Central memory CD8-positive, alpha-beta T cell (primary cell): ENCODE results near the gene CCSER2.

Experiments
- ATAC-seq: fragments of 150-1000 bp; cut with Tn5 transposase; replicated peaks from 2 replicates; pipeline ENCODE4 v1.10.0; 2022; ENCODE audit warnings: mild to moderate bottlenecking, moderate FRiP score, moderate number of reproducible peaks; ENCODE audit not compliant: poor library complexity, severe bottlenecking; ENCODE audit errors: extremely low read depth
- DNase-seq, 2 donors: peaks; one replicate each; pipeline ENCODE4 v3.0.0; 2021; ENCODE audit warnings: low spot score in 2 of 2
- H3K27ac Mint-ChIP-seq: one replicate; pipeline ENCODE4 v1.8.0; 2022; ENCODE audit warnings: low read depth, mild to moderate bottlenecking, moderate library complexity, mixed read lengths
- H3K27me3 Mint-ChIP-seq: one replicate; pipeline ENCODE4 v1.8.0; 2022; ENCODE audit warnings: mixed read lengths
- H3K36me3 Mint-ChIP-seq: one replicate; pipeline ENCODE4 v1.8.0; 2022; ENCODE audit warnings: mild to moderate bottlenecking, moderate library complexity, mixed read lengths; ENCODE audit not compliant: insufficient read depth
- H3K4me1 Mint-ChIP-seq: one replicate; pipeline ENCODE4 v1.8.0; 2022; ENCODE audit warnings: mixed read lengths
- H3K4me3 Mint-ChIP-seq: one replicate; pipeline ENCODE4 v1.8.0; 2022; ENCODE audit warnings: mild to moderate bottlenecking, moderate library complexity, mixed read lengths
- H3K9me3 Mint-ChIP-seq: one replicate; pipeline ENCODE4 v1.8.0; 2022; ENCODE audit warnings: mixed read lengths

CCSER2 gene

GRCh38 chr10:84540617-84541288 lies 212.4 kb downstream of the CCSER2 start:
- Mint-ChIP-seq H3K9me3 (no peaks in the 10 kb centered on the region), H3K36me3 (peaks cover 2% of the 10 kb centered on the region), H3K4me3 (peak overlapping the region; percentile 66), H3K27me3 (peaks cover 39% of the 10 kb centered on the region), H3K27ac (no peak overlapping the region), H3K4me1 (peaks cover 12% of the 10 kb centered on the region)
- peak; percentile 61 for ATAC-seq
- peak; percentile 44 to 53 for DNase-seq

DNA sequence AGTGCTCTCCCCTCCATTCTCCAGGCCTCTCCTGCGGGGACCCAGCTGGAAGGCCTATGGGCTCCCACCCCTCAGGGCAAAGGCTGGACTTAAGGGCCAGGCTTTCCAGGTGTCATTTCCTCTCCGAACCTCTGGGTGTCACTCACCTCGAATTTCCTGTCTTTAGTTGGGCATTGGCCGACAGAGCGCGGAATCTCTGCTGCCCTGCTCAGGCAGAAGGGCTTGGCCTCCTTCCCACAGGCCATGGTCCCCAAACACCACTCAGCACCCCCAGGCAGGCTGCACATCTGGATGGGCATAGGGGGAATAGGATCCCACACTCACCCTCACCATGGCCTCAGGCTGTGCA lies 212.9 kb downstream of the CCSER2 start:
- Mint-ChIP-seq H3K27me3 (peaks cover 39% of the 10 kb centered on the region), H3K4me3 (peak overlapping the region; percentile 66), H3K27ac (no peak overlapping the region), H3K4me1 (peaks cover 12% of the 10 kb centered on the region), H3K36me3 (peaks cover 2% of the 10 kb centered on the region), H3K9me3 (no peaks in the 10 kb centered on the region)
- DNase-seq (no peak), ATAC-seq (no peak)

DNA sequence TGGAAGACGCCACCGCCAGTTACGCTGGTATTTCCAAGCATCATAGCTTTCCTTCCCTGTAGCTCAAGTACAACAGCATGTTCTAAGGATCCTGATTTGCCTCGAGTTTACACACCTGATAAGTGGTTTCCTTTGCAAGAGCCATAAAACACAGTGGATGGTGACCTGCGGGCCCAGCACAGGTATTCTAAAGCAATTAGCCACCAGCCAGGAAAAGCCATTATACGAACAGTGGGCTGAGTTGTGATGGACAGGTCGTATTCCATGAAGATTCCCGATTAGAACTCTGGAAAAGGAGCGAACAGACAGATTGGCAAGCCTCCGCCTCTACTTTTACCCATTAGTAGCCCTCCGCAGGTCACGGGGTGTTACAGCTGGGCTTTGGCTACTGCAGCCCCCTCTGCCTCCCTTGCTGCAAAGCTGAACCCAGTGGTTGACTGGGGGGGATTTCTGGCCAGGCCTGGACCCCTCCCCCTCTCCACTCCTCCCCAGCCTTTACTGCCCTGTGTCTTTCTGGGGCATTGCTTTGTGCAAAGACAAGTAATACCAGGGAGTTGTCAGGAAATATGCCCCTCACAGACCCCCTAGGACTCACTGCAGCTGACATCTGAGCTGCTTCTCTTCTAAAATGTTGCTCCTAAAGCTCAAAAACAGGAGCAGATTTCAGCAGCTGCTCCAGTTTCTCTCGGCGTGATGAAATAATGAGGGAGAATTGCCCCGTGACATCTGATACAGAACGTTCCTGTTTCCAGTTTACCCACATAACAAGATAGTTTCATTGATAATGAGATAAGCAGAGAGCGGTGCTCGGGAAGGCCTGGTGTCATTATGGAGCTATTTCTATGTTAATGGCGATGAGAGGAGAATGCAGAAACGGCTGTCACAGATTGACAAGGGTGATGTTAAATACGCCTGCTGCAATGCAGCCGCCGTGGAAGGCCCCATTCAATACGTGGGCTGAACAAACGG lies 214.4 kb downstream of the CCSER2 start:
- H3K36me3 Mint-ChIP-seq = peaks cover 2% of the 10 kb centered on the region
- no peak for DNase-seq
- peaks cover 6% of the 10 kb centered on the region for H3K4me1 Mint-ChIP-seq
- peaks cover 39% of the 10 kb centered on the region for H3K27me3 Mint-ChIP-seq
- H3K4me3 Mint-ChIP-seq = no peak overlapping the region
- no peak for ATAC-seq
- H3K27ac Mint-ChIP-seq = no peak overlapping the region
- H3K9me3 Mint-ChIP-seq = no peaks in the 10 kb centered on the region

- Mint-ChIP-seq H3K4me3 (no peak overlapping the region), H3K9me3 (no peaks in the 10 kb centered on the region), H3K27ac (no peak overlapping the region), H3K4me1 (peaks cover 6% of the 10 kb centered on the region), H3K36me3 (peaks cover 2% of the 10 kb centered on the region), H3K27me3 (peaks cover 38% of the 10 kb centered on the region)
- no peak for DNase-seq
- no peak for ATAC-seq
Observed at GRCh38 chr10:84543948-84544347, 215.6 kb downstream of the CCSER2 start.

DNA sequence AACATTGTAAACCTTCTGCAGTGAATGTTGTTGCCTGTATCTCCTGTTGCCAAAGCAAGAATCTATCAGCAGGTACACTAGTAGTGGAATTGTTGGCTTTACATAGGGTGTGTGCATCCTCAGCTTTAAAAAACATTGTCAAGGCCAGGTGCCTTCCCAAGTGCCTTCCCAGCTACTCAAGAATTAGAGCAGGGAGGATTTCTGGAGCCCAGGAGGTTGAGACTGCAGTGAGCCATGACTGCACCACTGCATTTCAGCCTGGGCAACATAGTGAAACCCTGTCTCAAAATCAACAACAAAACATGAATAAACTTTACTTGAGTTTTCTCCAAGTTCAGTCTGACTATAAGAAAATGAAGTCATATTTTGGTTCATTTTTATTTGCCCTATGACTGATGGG lies 217.3 kb downstream of the CCSER2 start:
- H3K9me3 Mint-ChIP-seq = no peaks in the 10 kb centered on the region
- H3K4me3 Mint-ChIP-seq = no peak overlapping the region
- peaks cover 2% of the 10 kb centered on the region for H3K36me3 Mint-ChIP-seq
- ATAC-seq (no peak), DNase-seq (no peak)
- no peak overlapping the region for H3K27ac Mint-ChIP-seq
- peaks cover 6% of the 10 kb centered on the region for H3K4me1 Mint-ChIP-seq
- peaks cover 46% of the 10 kb centered on the region for H3K27me3 Mint-ChIP-seq

DNA sequence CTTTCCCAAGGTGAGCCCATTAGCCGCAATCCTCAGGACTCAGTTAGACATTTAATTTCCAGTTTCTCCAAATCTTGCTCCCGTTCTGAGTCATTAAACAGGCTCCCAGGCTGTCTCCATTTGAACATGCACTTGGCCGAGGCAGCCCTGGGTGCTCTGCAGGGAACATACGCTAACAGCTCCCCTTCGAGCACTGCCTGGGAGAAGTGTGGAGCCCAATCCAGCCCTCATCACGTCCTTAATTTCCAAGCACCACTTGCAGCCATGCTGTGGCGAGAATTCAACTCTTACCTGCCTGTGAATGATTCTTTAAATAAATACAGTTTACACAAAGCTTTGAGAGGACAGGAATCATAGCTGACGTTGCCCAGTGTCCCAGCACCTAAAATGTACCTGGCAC lies 218.2 kb downstream of the CCSER2 start:
- Mint-ChIP-seq H3K4me1 (no peaks in the 10 kb centered on the region), H3K9me3 (no peaks in the 10 kb centered on the region), H3K4me3 (no peak overlapping the region), H3K27ac (no peak overlapping the region), H3K36me3 (peaks cover 2% of the 10 kb centered on the region), H3K27me3 (peaks cover 44% of the 10 kb centered on the region)
- DNase-seq (no peak), ATAC-seq (no peak)

DNA sequence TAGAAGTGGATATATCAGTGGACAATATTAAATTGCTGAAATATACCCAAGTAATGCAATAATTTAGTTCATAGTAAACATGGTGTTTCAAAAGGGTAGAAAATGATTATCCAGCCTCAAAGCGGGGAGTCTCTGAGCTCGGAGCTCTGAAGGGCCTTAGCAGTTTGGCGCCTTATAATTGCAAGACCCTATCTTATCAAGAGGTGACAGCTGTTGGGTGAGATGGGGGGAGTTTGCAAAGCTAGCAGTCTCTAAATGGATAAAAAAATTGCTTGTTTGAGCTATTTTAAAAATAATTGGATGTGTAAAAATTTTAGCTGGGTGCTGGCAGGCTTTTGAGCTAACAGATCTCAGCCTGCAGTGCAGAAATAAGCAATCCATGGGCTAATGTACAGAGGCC lies 219.2 kb downstream of the CCSER2 start:
- no peak for DNase-seq
- Mint-ChIP-seq H3K9me3 (no peaks in the 10 kb centered on the region), H3K4me1 (no peaks in the 10 kb centered on the region), H3K27ac (no peak overlapping the region), H3K4me3 (no peak overlapping the region), H3K36me3 (peaks cover 2% of the 10 kb centered on the region), H3K27me3 (peaks cover 39% of the 10 kb centered on the region)
- no peak for ATAC-seq

DNA sequence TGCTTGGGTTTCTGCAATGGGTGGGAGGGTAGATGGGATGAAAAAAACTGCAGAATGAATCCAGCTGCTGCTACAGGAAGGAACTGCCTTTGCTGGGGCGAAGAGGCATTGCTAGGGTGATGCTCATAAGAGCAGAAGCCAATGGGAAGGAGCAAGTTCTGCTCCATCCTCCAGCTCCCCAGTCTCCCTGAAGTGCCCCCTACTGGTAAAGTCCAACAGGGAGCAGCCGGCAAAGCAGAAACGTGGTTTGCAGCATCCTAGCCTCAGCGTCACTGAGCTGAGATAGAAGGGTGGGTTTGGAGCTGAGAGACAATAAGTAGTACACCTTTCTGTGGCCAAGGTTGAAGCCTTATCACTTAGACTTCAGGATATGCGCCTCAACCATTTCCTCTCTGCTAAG lies 220.5 kb downstream of the CCSER2 start:
- ATAC-seq = no peak
- H3K4me1 Mint-ChIP-seq = no peaks in the 10 kb centered on the region
- peaks cover 28% of the 10 kb centered on the region for H3K27me3 Mint-ChIP-seq
- no peaks in the 10 kb centered on the region for H3K36me3 Mint-ChIP-seq
- H3K9me3 Mint-ChIP-seq = no peaks in the 10 kb centered on the region
- H3K4me3 Mint-ChIP-seq = no peak overlapping the region
- H3K27ac Mint-ChIP-seq = no peak overlapping the region
- DNase-seq = no peak

- Mint-ChIP-seq H3K4me1 (no peaks in the 10 kb centered on the region), H3K4me3 (no peak overlapping the region), H3K27ac (no peak overlapping the region), H3K9me3 (no peaks in the 10 kb centered on the region), H3K27me3 (peaks cover 21% of the 10 kb centered on the region), H3K36me3 (no peaks in the 10 kb centered on the region)
- ATAC-seq (no peak), DNase-seq (no peak)
Observed at GRCh38 chr10:84549368-84550165, 221.2 kb downstream of the CCSER2 start.

DNA sequence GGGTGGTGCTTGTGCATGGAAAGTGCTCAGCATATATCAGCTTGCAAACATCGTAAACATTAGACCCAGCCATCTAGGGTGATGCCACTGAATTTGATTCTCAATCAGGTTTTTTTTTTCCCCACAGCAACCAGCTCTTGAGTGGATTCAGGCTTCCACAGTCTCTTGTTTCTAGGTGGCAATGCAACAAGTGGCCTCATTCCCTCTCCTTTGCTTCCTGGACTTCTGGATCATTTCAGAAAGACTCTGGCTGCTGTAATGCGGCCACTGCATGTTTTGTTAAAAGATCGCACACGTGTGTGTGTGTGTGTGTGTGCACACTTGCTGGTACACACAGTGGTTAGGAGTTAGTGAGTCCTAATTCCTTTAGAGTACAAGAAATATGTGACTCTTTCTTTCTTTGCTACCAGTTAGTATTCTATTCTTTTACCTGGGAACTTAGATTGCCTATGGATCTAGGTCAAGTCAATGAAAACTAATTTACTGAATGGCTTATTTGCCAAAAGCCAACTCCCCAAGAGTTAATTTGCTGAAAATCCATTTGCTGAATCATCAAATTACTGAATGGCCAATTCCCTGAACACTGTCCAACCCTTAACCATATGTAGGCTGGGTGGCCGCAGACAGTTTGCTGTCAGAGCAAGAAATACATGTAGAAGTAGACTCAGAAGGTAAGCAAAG lies 222.5 kb downstream of the CCSER2 start:
- H3K36me3 Mint-ChIP-seq = no peaks in the 10 kb centered on the region
- no peak overlapping the region for H3K4me3 Mint-ChIP-seq
- H3K27me3 Mint-ChIP-seq = peaks cover 19% of the 10 kb centered on the region
- H3K4me1 Mint-ChIP-seq = no peaks in the 10 kb centered on the region
- DNase-seq (no peak), ATAC-seq (no peak)
- H3K27ac Mint-ChIP-seq = no peak overlapping the region
- no peaks in the 10 kb centered on the region for H3K9me3 Mint-ChIP-seq

DNA sequence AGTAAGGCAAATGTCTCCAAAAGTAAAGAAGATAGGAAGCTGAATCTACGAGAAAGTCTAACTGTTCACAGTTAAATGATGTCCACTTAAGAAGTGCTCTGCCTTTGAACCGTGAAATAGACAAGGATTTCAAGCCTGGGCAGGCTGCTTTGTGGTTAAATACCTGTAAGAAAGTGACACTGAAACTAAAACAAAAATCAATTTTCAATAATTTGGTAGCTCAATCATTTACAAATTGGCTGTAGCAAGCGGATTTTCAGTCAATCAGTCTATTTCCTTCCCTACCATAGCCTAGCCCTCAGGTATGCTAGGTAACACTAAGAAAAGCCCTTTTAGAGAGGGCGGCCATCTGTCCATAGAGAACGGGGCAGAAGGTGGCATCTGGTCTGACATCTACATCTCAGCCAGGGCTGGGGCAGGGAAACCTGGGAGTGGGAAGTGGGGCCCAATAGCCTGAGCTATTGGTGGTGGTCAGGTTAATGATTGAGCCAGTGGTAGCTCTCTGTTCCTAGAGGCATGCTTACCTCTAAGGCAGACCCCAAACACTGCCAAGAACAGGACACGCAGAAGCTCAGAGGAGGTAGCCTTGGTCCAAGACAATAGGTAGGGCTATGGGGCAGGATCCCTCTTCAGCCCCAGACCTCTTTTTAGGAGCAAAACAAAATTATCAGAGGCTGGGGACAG lies 223.2 kb downstream of the CCSER2 start:
- Mint-ChIP-seq H3K4me3 (no peak overlapping the region), H3K27ac (no peak overlapping the region), H3K27me3 (peaks cover 19% of the 10 kb centered on the region), H3K4me1 (no peaks in the 10 kb centered on the region), H3K36me3 (no peaks in the 10 kb centered on the region), H3K9me3 (no peaks in the 10 kb centered on the region)
- DNase-seq (no peak), ATAC-seq (no peak)

- H3K4me3 Mint-ChIP-seq = no peak overlapping the region
- DNase-seq (no peak), ATAC-seq (no peak)
- no peaks in the 10 kb centered on the region for H3K9me3 Mint-ChIP-seq
- no peaks in the 10 kb centered on the region for H3K36me3 Mint-ChIP-seq
- no peak overlapping the region for H3K27ac Mint-ChIP-seq
- H3K4me1 Mint-ChIP-seq = no peaks in the 10 kb centered on the region
- H3K27me3 Mint-ChIP-seq = peaks cover 19% of the 10 kb centered on the region
Observed at GRCh38 chr10:84552478-84552877, 224.1 kb downstream of the CCSER2 start.
